SK-N-SH (cell line): ENCODE measurements around the gene WDR33. TPM values are rescaled to one million over a fixed set of nuclear protein-coding genes. Genes with fewer than 3 reads are reported as not detected.

ENCODE experiments used
- CTCF ChIA-PET: fragments of 300-600, 350-600 bp; formaldehyde crosslinking; extraction: SDS; loops from one replicate; lab custom pipeline; 2021; lab: Yijun Ruan, JAX
- POLR2A ChIA-PET: fragments of 350-600 bp; sonication (Branson Sonifier 250); formaldehyde crosslinking; extraction: SDS; loops from one replicate; lab custom pipeline; 2020; ENCODE audit warnings: antibody characterized with exemption, inconsistent platforms; lab: Yijun Ruan, JAX
- DNase-seq: peaks from one replicate; pipeline ENCODE4 v3.0.0; 2012
- H2AFZ ChIP-seq: fragments of 200-600 bp; sonication (generic); 2 replicates; pipeline ENCODE4 v1.8.1; 2016; ENCODE audit warnings: antibody characterized with exemption, mild to moderate bottlenecking, low read depth
- H3F3A ChIP-seq: fragments of 200-600 bp; sonication (generic); replicated peaks from 2 replicates; pipeline ENCODE3; 2016; ENCODE audit warnings: antibody characterized with exemption, mild to moderate bottlenecking; ENCODE audit not compliant: insufficient read depth
- H3K27ac ChIP-seq, 2 experiments: fragments of 200-500 bp in 1 of 2; fragments of 200-600 bp in 1 of 2; sonication (Bioruptor generic) in 1 of 2; sonication (generic), shearing (Covaris generic) in 1 of 2; 2 replicates each; pipeline versions ENCODE4 v1.5.1 to v1.6.1; 2014 to 2016; ENCODE audit warnings: low read depth in 2 of 2, inconsistent platforms in 1 of 2, low read length in 1 of 2, mild to moderate bottlenecking in 1 of 2, mixed read lengths in 1 of 2
- H3K27me3 ChIP-seq: fragments of 200-600 bp; sonication (generic), shearing (Covaris generic); 2 replicates; pipeline ENCODE4 v1.6.1; 2016; ENCODE audit warnings: mixed run types; ENCODE audit not compliant: insufficient read depth
- H3K36me3 ChIP-seq, 2 experiments: fragments of 200-500 bp in 1 of 2; fragments of 200-600 bp in 1 of 2; sonication (Bioruptor generic) in 1 of 2; sonication (generic) in 1 of 2; replicated peaks in 1 of 2; 2 replicates each; pipeline versions ENCODE3 to v1.5.1; 2014 to 2016; ENCODE audit warnings: low read length in 1 of 2, mild to moderate bottlenecking in 1 of 2; ENCODE audit not compliant: insufficient read depth in 2 of 2, control insufficient read depth in 1 of 2
- H3K4me1 ChIP-seq, 2 experiments: fragments of 200-500 bp in 1 of 2; fragments of 200-600 bp in 1 of 2; sonication (Bioruptor generic) in 1 of 2; sonication (generic), shearing (Covaris generic) in 1 of 2; 2 replicates each; pipeline versions ENCODE4 v1.5.1 to v1.6.1; 2014 to 2016; ENCODE audit warnings: low read depth in 1 of 2, low read length in 1 of 2, mixed run types in 1 of 2; ENCODE audit not compliant: insufficient read depth in 2 of 2, control insufficient read depth in 1 of 2
- H3K4me2 ChIP-seq: fragments of 200-600 bp; sonication (generic), shearing (Covaris generic); 2 replicates; pipeline ENCODE4 v1.6.1; 2017; ENCODE audit warnings: mixed run types
- H3K4me3 ChIP-seq, 2 experiments: fragments of 200-500 bp in 1 of 2; fragments of 200-600 bp in 1 of 2; sonication (Bioruptor generic) in 1 of 2; sonication (generic), shearing (Covaris generic) in 1 of 2; 2 replicates each; pipeline versions ENCODE4 v1.5.1 to v1.8.1; 2014 to 2016; ENCODE audit warnings: low read depth in 2 of 2, inconsistent platforms in 1 of 2, low read length in 1 of 2, mild to moderate bottlenecking in 1 of 2, mixed read lengths in 1 of 2, moderate library complexity in 1 of 2
- H3K79me2 ChIP-seq: fragments of 200-600 bp; sonication (generic); 2 replicates; pipeline ENCODE4 v1.8.1; 2017; ENCODE audit warnings: mild to moderate bottlenecking; ENCODE audit not compliant: insufficient read depth
- H3K9ac ChIP-seq: fragments of 200-600 bp; sonication (generic); 2 replicates; pipeline ENCODE4 v1.6.1; 2017; ENCODE audit warnings: mixed run types
- H3K9me2 ChIP-seq: fragments of 200-600 bp; sonication (generic); 2 replicates; pipeline ENCODE4 v1.6.1; 2017; ENCODE audit warnings: mixed run types
- H3K9me3 ChIP-seq: fragments of 200-600 bp; sonication (generic); 2 replicates; pipeline ENCODE4 v1.6.1; 2017; ENCODE audit warnings: mixed run types, mild to moderate bottlenecking, moderate library complexity
- H4K20me1 ChIP-seq: fragments of 200-600 bp; sonication (generic); 2 replicates; pipeline ENCODE4 v1.6.1; 2017; ENCODE audit warnings: mild to moderate bottlenecking, mixed run types; ENCODE audit not compliant: insufficient read depth
- CTCF ChIP-seq: fragments of 200-600 bp; sonication (generic); IDR thresholded peaks from 2 replicates; pipeline ENCODE4 v1.6.1; 2017; ENCODE audit warnings: antibody characterized with exemption, mild to moderate bottlenecking, moderate library complexity
- ELF1 ChIP-seq: IDR thresholded peaks from 2 replicates; pipeline ENCODE4 v1.4.0; 2012
- EZH2phosphoT487 ChIP-seq: fragments of 200-600 bp; sonication (generic); IDR thresholded peaks from 2 replicates; pipeline ENCODE4 v1.6.1; 2017; ENCODE audit warnings: low read depth, mixed run types, mild to moderate bottlenecking, antibody characterized with exemption, moderate library complexity, borderline replicate concordance
- GATA2 ChIP-seq: sonication (generic); formaldehyde crosslinking; IDR thresholded peaks from 2 replicates; pipeline ENCODE4 v1.5.0; 2020; ENCODE audit warnings: mild to moderate bottlenecking, missing genetic modification reagents
- JUND ChIP-seq: IDR thresholded peaks from 2 replicates; pipeline ENCODE4 v1.4.0; 2012
- MEF2A ChIP-seq: IDR thresholded peaks from 2 replicates; pipeline ENCODE4 v1.4.0; 2012; ENCODE audit warnings: low read depth, borderline replicate concordance
- POLR2AphosphoS5 ChIP-seq: IDR thresholded peaks from 2 replicates; pipeline ENCODE4 v1.6.1; 2012; ENCODE audit warnings: low read depth, low read length
- RAD21 ChIP-seq: IDR thresholded peaks from 2 replicates; pipeline ENCODE4 v1.6.1; 2012; ENCODE audit warnings: mild to moderate bottlenecking, low read length
- RCOR1 ChIP-seq: fragments of 150-350 bp; IDR thresholded peaks from 2 replicates; pipeline ENCODE4 v1.6.1; 2017; ENCODE audit warnings: antibody characterized with exemption, low read length
- SIN3A ChIP-seq: IDR thresholded peaks from 2 replicates; pipeline ENCODE4 v1.6.1; 2012; ENCODE audit warnings: low read depth, mild to moderate bottlenecking, low read length, moderate library complexity, borderline replicate concordance
- TAF1 ChIP-seq: IDR thresholded peaks from 2 replicates; pipeline ENCODE4 v1.6.1; 2012; ENCODE audit warnings: low read depth, mild to moderate bottlenecking, low read length, moderate library complexity, borderline replicate concordance
- ZBTB33 ChIP-seq: IDR thresholded peaks from 2 replicates; pipeline ENCODE4 v1.4.0; 2012; ENCODE audit warnings: low read depth, borderline replicate concordance
- WGBS: methylation state at CpG from one replicate; pipeline ENCODE4 v1.1.6; 2017; ENCODE audit warnings: low lambda C conversion rate; 5-methylcytosine and 5-hydroxymethylcytosine counted together
- polyA plus RNA-seq, 3 experiments: library from polyadenylated mRNA; depleted of rRNA; stranded (reverse); fragments of >200 nt; gene quantifications; 2 replicates each; pipeline ENCODE4 v1.2.3, GENCODE V29; 2012
- TF ChIP-seq, protein P1 (sequence below): IDR thresholded peaks from 2 replicates; pipeline ENCODE4 v1.4.0; 2012; ENCODE audit warnings: low read depth

The WDR33 gene
- polyA plus RNA-seq, 1 of the 3 experiments (the other 2 are of a cell fraction): 12.4 TPM

GRCh38 chr2:127670957-127671290, 140.0 kb downstream of the WDR33 start:
- CTCF ChIA-PET: interaction anchor here (0.9 to 1.2 kb wide), 2 partner anchors 21 to 80 kb away, joined by 3 read pairs; no protein-coding TSS in a partner anchor
- Histone ChIP-seq H3K27me3 (no peaks in the 10 kb centered on the region), H3K4me3 (no peak overlapping the region), H3K4me1 (peaks cover 0 to 4% of the 10 kb centered on the region in 2 experiments; a peak in 1 of 4 replicates), H2AFZ (no peak overlapping the region), H3K36me3 (no peaks in the 10 kb centered on the region), H3K4me2 (no peak overlapping the region), H3K9me3 (no peaks in the 10 kb centered on the region), H3K9ac (no peak overlapping the region), H4K20me1 (no peaks in the 10 kb centered on the region), H3K79me2 (0 out of 2 replicates have a peak, but pooled peaks cover 3% of the 10 kb centered on the region), H3K9me2 (no peaks in the 10 kb centered on the region), H3K27ac (no peak overlapping the region), H3F3A (no peaks in the 10 kb centered on the region)
- TF ChIP-seq JUND: no peak
- TF ChIP-seq RCOR1: no peak
- no peak for TF ChIP-seq POLR2AphosphoS5
- TF ChIP-seq, protein P1, sequence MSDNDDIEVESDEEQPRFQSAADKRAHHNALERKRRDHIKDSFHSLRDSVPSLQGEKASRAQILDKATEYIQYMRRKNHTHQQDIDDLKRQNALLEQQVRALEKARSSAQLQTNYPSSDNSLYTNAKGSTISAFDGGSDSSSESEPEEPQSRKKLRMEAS: no peak
- no peak for TF ChIP-seq MEF2A
- no peak for TF ChIP-seq RAD21
- no peak for TF ChIP-seq ELF1
- no peak for TF ChIP-seq SIN3A
- no peak for TF ChIP-seq CTCF
- TF ChIP-seq EZH2phosphoT487: no peak
- TF ChIP-seq TAF1: no peak
- no peak for TF ChIP-seq ZBTB33
- TF ChIP-seq GATA2 (CRISPR knock-in tag): no peak
- POLR2A ChIA-PET: no interaction called here
- 53% methylated on average over 5 of the region's 5 CpGs for WGBS
- no peak for DNase-seq
